ENCODE measurements around the gene RARG. TPM values are rescaled to one million over a fixed set of nuclear protein-coding genes. Genes with fewer than 3 reads are reported as not detected.
"Not testable (repeated sequence)": the region's sequence is repeated elsewhere in the genome, so short reads cannot be mapped to it uniquely, and the experiment has no call there.

The RARG gene
- total RNA-seq, 1 donor from 2014 or later = 0.27 TPM

GRCh38 chr12:53208435-53208834 is 23.6 kb downstream of the RARG start:
- peaks cover 3% of the 10 kb centered on the region for H3K9me3 Mint-ChIP-seq (ENCODE audit: unreplicated experiment)
- H3K27me3 Mint-ChIP-seq (ENCODE audit: unreplicated experiment) = peaks cover 2% of the 10 kb centered on the region
- no peak for DNase-seq
- peaks cover 4% of the 10 kb centered on the region for H3K4me1 Mint-ChIP-seq (ENCODE audit: low read depth, unreplicated experiment)
- H3K36me3 Mint-ChIP-seq (ENCODE audit: unreplicated experiment) = no peaks in the 10 kb centered on the region
- TF ChIP-seq CTCF (IDR thresholded peaks at IDR 0.05; ENCODE audit: partially characterized antibody, unreplicated experiment) = no peak
- H3K4me3 Mint-ChIP-seq (ENCODE audit: unreplicated experiment) = no peak overlapping the region
- H3K27ac Mint-ChIP-seq (ENCODE audit: unreplicated experiment) = no peak overlapping the region

GRCh38 chr12:53207042-53207441 is 25.0 kb downstream of the RARG start, which contains the start of gene ITGB7:
Gene ITGB7, minus strand, starts transcription at chr12:53207251. Its CDS starts 6,808 bp downstream, at chr12:53200443.
- peaks cover 2% of the 10 kb centered on the region for H3K27me3 Mint-ChIP-seq (ENCODE audit: unreplicated experiment)
- DNase-seq = no peak
- no peaks in the 10 kb centered on the region for H3K36me3 Mint-ChIP-seq (ENCODE audit: unreplicated experiment)
- H3K4me3 Mint-ChIP-seq (ENCODE audit: unreplicated experiment) = no peak within 1 kb of the TSS
- no peak within 1 kb of the TSS for H3K27ac Mint-ChIP-seq (ENCODE audit: unreplicated experiment)
- no peak for TF ChIP-seq CTCF (IDR thresholded peaks at IDR 0.05; ENCODE audit: partially characterized antibody, unreplicated experiment)
- H3K4me1 Mint-ChIP-seq (ENCODE audit: low read depth, unreplicated experiment) = no peaks in the 10 kb centered on the region
- peaks cover 5% of the 10 kb centered on the region for H3K9me3 Mint-ChIP-seq (ENCODE audit: unreplicated experiment)

GRCh38 chr12:53205747-53206419 is 26.1 kb downstream of the RARG start:
- peaks cover 3% of the 10 kb centered on the region for H3K9me3 Mint-ChIP-seq (ENCODE audit: unreplicated experiment)
- peaks cover 2% of the 10 kb centered on the region for H3K27me3 Mint-ChIP-seq (ENCODE audit: unreplicated experiment)
- no peaks in the 10 kb centered on the region for H3K4me1 Mint-ChIP-seq (ENCODE audit: low read depth, unreplicated experiment)
- DNase-seq = no peak
- TF ChIP-seq CTCF (IDR thresholded peaks at IDR 0.05; ENCODE audit: partially characterized antibody, unreplicated experiment) = no peak
- H3K27ac Mint-ChIP-seq (ENCODE audit: unreplicated experiment) = no peak overlapping the region
- H3K36me3 Mint-ChIP-seq (ENCODE audit: unreplicated experiment) = no peaks in the 10 kb centered on the region
- no peak overlapping the region for H3K4me3 Mint-ChIP-seq (ENCODE audit: unreplicated experiment)

- Mint-ChIP-seq H3K27ac (ENCODE audit: unreplicated experiment) (no peak overlapping the region), H3K4me3 (ENCODE audit: unreplicated experiment) (no peak overlapping the region), H3K27me3 (ENCODE audit: unreplicated experiment) (peaks cover 2% of the 10 kb centered on the region), H3K9me3 (ENCODE audit: unreplicated experiment) (peaks cover 3% of the 10 kb centered on the region), H3K4me1 (ENCODE audit: low read depth, unreplicated experiment) (no peaks in the 10 kb centered on the region), H3K36me3 (ENCODE audit: unreplicated experiment) (no peaks in the 10 kb centered on the region)
- no peak for DNase-seq
- TF ChIP-seq CTCF (IDR thresholded peaks at IDR 0.05; ENCODE audit: partially characterized antibody, unreplicated experiment) = no peak
Observed at GRCh38 chr12:53204351-53204750, 27.7 kb downstream of the RARG start.

DNA sequence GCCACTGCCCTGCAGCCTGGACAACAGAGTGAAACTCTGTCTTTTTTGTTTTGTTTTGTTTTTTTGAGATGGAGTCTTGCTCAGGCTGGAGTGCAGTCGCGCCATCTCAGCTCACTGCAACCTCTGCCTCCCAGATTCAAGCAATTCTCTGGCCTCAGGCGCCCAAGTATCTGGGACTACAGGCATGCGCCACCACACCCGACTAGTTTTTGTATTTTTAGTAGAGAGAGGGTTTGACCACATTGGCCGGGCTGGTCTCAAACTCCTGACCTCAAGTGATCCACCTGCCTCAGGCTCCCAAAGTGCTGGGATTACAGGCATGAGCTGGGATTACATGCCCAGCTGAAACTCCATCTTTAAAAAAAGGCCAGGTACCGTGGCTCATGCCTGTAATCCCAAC is 29.7 kb downstream of the RARG start:
- H3K9me3 Mint-ChIP-seq (ENCODE audit: unreplicated experiment); H3K4me1 Mint-ChIP-seq (ENCODE audit: low read depth, unreplicated experiment); H3K27ac Mint-ChIP-seq (ENCODE audit: unreplicated experiment); DNase-seq; H3K4me3 Mint-ChIP-seq (ENCODE audit: unreplicated experiment); H3K36me3 Mint-ChIP-seq (ENCODE audit: unreplicated experiment): not testable (repeated sequence)
- peaks cover 11% of the 10 kb centered on the region for H3K27me3 Mint-ChIP-seq (ENCODE audit: unreplicated experiment)

All from glutamatergic neuron (in vitro differentiated cells).